ENCODE measurements around the gene BCO1. TPM values are rescaled to one million over a fixed set of nuclear protein-coding genes. Genes with fewer than 3 reads are reported as not detected.

Gene BCO1
- total and polyA plus RNA-seq, 3 donors from 2014 or later = 0.62 to 1.2 (median 0.87) TPM

DNA sequence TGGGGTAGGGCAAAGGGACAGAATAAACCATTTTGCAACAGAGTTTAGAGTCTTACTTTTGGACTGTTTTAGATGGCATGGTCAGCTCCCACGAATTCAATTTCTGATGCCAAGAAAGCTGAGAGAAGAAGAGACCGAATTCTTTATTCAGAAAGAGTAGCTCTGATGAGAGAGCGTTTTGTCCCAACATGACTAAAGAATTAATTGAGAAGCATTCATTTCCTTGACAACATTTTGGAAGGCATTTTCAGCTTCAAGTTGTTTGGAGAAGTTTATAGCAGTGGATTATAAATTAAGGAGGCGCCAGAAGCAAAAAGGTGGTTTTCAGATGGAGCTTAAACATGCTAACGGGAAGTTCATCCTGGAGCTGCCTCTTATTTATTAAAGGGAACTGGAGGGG, 88.5 kb downstream of the BCO1 start:
- no peak overlapping the region for H3K4me3 ChIP-seq
- TF ChIP-seq, protein P1, sequence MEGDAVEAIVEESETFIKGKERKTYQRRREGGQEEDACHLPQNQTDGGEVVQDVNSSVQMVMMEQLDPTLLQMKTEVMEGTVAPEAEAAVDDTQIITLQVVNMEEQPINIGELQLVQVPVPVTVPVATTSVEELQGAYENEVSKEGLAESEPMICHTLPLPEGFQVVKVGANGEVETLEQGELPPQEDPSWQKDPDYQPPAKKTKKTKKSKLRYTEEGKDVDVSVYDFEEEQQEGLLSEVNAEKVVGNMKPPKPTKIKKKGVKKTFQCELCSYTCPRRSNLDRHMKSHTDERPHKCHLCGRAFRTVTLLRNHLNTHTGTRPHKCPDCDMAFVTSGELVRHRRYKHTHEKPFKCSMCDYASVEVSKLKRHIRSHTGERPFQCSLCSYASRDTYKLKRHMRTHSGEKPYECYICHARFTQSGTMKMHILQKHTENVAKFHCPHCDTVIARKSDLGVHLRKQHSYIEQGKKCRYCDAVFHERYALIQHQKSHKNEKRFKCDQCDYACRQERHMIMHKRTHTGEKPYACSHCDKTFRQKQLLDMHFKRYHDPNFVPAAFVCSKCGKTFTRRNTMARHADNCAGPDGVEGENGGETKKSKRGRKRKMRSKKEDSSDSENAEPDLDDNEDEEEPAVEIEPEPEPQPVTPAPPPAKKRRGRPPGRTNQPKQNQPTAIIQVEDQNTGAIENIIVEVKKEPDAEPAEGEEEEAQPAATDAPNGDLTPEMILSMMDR (IDR thresholded peaks at IDR 0.05) = no peak
- TF ChIP-seq POLR2A (IDR thresholded peaks at IDR 0.05) = no peak
- WGBS, 2 donors = 88 to 90% methylated on average over 5 of the region's 5 CpGs
- H3K36me3 ChIP-seq (ENCODE audit: low read depth, missing control alignments) = no peaks in the 10 kb centered on the region
- DNase-seq = no peak
- H3K4me1 ChIP-seq = no peaks in the 10 kb centered on the region
- intact Hi-C loops (cut with DNase I; ENCODE audit: low total_unique reads) = no loop called here
- no peaks in the 10 kb centered on the region for H3K27me3 ChIP-seq
- H3K9me3 ChIP-seq = no peaks in the 10 kb centered on the region
- H3K27ac ChIP-seq = no peak overlapping the region

DNA sequence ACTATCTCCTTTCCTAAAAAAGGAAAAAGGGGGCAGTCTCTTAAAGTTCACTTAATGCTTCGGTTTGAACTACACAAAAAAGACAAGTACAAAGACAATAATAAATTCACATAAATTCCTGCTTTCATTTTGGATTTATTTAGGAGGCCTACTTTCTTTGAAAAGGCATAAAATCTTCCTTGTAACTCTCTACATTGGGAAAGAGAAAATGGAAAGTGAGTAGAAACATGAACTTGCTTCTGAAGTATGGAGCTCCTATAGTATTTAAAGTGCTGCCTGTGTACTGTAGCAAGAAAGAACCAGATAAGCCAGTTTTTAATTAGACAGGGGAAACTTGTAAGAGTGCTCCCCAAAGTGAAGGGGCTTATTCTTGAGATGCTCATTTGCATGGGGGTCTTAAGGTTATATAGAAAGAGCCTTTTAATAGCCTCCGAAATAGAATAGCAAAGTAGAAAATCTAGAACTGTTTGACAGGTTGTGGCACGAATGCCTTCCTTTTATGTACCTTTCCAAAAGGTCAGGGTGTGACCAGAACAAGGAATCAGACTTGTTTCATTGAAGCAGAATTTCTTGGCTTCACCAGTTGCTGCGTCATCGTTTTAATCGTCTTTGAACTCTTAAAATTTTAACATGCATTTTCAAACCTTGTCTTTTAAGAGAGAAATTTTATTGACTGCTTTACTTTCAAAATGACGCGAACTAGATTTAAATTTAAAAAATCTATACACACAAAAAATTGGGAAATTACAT, 89.1 kb downstream of the BCO1 start:
- Histone ChIP-seq H3K4me1 (no peaks in the 10 kb centered on the region), H3K36me3 (ENCODE audit: low read depth, missing control alignments) (no peaks in the 10 kb centered on the region), H3K4me3 (no peak overlapping the region), H3K27ac (no peak overlapping the region), H3K27me3 (no peaks in the 10 kb centered on the region), H3K9me3 (no peaks in the 10 kb centered on the region)
- no peak for DNase-seq
- 82% methylated on average over 8 of the region's 8 CpGs for WGBS, 2 donors
- TF ChIP-seq POLR2A (IDR thresholded peaks at IDR 0.05) = no peak
- TF ChIP-seq, protein P1 (IDR thresholded peaks at IDR 0.05) = no peak
- intact Hi-C loops (cut with DNase I; ENCODE audit: low total_unique reads) = no loop called here

DNA sequence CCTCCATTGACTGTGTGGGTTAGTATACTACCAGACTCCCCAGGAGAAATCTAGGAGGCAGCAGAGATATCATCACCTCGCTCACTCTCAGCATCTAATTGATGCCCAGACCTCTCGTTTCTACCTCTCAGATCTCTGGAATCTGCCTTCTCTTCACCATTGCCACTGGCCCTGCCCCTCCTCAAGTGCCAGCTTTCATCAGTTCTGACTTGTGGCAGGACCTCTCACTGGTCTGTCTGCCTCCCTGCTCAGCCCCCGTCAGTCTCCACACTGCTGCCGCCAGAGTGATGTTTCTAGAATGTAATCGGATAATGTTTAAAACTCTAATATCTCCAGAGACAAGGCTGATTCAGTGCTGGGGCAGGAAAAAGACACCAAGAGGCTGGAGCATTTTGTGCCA, 91.5 kb downstream of the BCO1 start:
- intact Hi-C loops (cut with DNase I; ENCODE audit: low total_unique reads) = no loop called here
- no peaks in the 10 kb centered on the region for H3K4me1 ChIP-seq
- H3K9me3 ChIP-seq = no peaks in the 10 kb centered on the region
- 84 to 93% methylated on average over 5 of the region's 5 CpGs for WGBS, 2 donors
- H3K4me3 ChIP-seq = no peak overlapping the region
- no peaks in the 10 kb centered on the region for H3K36me3 ChIP-seq (ENCODE audit: low read depth, missing control alignments)
- no peak for DNase-seq
- no peak overlapping the region for H3K27ac ChIP-seq
- no peak for TF ChIP-seq POLR2A (IDR thresholded peaks at IDR 0.05)
- TF ChIP-seq, protein P1 (IDR thresholded peaks at IDR 0.05) = no peak
- H3K27me3 ChIP-seq = no peaks in the 10 kb centered on the region

DNA sequence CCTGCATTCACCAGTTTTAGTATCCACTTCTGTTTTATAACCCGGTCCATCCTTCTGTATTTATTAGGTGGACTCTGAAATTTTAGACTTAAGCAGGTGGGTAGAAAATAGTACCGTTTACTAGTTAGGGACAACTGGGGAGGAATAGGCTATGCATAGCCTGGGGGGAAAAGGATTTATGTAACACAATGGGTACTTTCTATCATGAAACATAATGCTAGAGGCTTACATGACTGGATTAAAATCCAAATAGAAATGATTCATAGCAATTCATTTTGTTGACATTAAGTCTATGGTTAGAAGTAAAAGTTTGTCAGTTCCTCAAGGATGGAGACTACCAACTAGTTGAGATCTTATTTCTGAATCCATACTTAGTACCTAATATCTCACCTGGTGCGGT, 94.9 kb downstream of the BCO1 start:
- TF ChIP-seq, protein P1 (IDR thresholded peaks at IDR 0.05) = no peak
- Histone ChIP-seq H3K27me3 (no peaks in the 10 kb centered on the region), H3K9me3 (no peaks in the 10 kb centered on the region), H3K36me3 (ENCODE audit: low read depth, missing control alignments) (no peaks in the 10 kb centered on the region), H3K27ac (no peak overlapping the region), H3K4me3 (no peak overlapping the region), H3K4me1 (no peaks in the 10 kb centered on the region)
- WGBS, 2 donors = 95 to 96% methylated on average over 3 of the region's 3 CpGs
- DNase-seq = no peak
- intact Hi-C loops (cut with DNase I; ENCODE audit: low total_unique reads) = no loop called here

DNA sequence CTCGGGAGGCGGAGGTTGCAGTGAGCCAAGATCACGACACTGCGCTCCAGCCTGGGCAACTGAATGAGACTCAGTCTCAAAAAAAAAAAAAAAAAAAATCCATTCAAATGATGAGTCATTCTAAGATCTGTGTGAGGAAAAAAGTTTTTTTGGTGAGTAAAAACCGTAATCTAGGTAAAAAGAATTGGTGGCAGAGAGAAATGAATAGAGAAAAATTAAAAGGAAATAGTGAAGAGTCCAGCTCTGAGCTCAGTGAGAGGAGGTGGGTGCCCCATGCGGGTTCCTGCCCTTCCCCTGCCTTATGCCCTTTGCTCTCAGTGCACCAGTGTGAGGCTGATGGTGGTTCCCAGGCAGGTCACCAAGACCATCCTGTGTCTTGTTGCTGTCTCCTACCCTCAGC, 97.2 kb downstream of the BCO1 start:
- Histone ChIP-seq H3K36me3 (ENCODE audit: low read depth, missing control alignments) (no peaks in the 10 kb centered on the region), H3K27ac (no peak overlapping the region), H3K4me3 (no peak overlapping the region), H3K9me3 (no peaks in the 10 kb centered on the region), H3K27me3 (no peaks in the 10 kb centered on the region), H3K4me1 (no peaks in the 10 kb centered on the region)
- intact Hi-C loops (cut with DNase I; ENCODE audit: low total_unique reads) = no loop called here
- 91 to 99% methylated on average over 6 of the region's 6 CpGs for WGBS, 2 donors
- TF ChIP-seq POLR2A (IDR thresholded peaks at IDR 0.05) = no peak
- TF ChIP-seq, protein P1 (IDR thresholded peaks at IDR 0.05) = no peak
- DNase-seq = no peak

Measured in testis (tissue), 3 donors.